Gastrocnemius medialis (tissue), 4 donors: ENCODE results near the gene EPS15.

Experiments
- POLR2A ChIP-seq, 2 donors: fragments of 450-650 bp; IDR thresholded peaks; one replicate each; pipeline ENCODE4 v1.6.1; 2017; ENCODE audit warnings: antibody characterized with exemption in 2 of 2, mild to moderate bottlenecking in 2 of 2, moderate library complexity in 2 of 2
- TF ChIP-seq, protein P1 (sequence below), 5 experiments: fragments of 450-650 bp in 3 of 5; fragments of 200-600 bp in 2 of 5; sonication (generic) in 2 of 5; IDR thresholded peaks in 4 of 5; conservative IDR thresholded peaks in 1 of 5; 1 replicate in 4 of 5; 2 replicates in 1 of 5; pipeline ENCODE4 v1.5.1; 2016 to 2019; ENCODE audit warnings: antibody characterized with exemption in 5 of 5, mild to moderate bottlenecking in 3 of 5, moderate library complexity in 3 of 5

DNA sequence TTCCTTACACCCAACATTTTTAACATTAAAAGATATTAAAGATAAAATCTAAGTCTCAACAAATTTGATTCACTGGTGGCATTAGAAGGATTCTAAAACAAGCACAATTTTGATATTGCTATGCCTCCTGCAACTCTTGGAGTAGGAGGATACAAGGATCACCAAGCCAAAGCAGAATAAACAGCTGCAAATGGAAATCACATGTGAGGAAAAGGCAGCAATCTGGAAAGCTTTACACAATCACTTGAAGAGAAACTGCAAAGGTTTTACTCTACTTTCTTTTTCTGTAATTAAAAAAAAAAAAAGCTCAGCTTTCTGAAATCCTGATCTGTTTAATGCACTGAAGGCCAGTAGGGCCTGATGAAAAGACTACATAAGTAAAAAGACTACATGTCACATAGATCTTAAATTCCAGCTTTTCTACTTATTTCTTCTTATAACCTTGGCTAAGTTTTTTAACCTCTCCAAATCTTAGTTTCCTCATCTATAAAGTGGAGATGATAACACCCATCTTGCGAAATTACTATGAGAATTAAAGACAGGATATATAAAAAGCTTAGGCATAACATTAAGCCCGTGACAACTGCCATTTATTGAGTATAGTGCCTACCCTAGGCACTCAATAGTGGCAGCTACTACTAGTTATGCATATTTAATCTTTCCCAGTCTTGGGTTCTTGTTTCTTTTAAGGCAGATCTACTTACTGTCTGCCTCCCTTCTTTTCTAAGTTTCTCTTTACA lies 73.5 kb downstream of the EPS15 start:
- TF ChIP-seq, protein P1, sequence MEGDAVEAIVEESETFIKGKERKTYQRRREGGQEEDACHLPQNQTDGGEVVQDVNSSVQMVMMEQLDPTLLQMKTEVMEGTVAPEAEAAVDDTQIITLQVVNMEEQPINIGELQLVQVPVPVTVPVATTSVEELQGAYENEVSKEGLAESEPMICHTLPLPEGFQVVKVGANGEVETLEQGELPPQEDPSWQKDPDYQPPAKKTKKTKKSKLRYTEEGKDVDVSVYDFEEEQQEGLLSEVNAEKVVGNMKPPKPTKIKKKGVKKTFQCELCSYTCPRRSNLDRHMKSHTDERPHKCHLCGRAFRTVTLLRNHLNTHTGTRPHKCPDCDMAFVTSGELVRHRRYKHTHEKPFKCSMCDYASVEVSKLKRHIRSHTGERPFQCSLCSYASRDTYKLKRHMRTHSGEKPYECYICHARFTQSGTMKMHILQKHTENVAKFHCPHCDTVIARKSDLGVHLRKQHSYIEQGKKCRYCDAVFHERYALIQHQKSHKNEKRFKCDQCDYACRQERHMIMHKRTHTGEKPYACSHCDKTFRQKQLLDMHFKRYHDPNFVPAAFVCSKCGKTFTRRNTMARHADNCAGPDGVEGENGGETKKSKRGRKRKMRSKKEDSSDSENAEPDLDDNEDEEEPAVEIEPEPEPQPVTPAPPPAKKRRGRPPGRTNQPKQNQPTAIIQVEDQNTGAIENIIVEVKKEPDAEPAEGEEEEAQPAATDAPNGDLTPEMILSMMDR (IDR thresholded peaks at IDR 0.05 in 4 of 5, conservative IDR thresholded peaks at IDR 0.05 in 1 of 5), result no peak
- TF ChIP-seq POLR2A (IDR thresholded peaks at IDR 0.05), result no peak
